GM21529 (cell line): Measurements from ENCODE around the gene ZBTB16.

Experiments
- ATAC-seq: cut with Tn5 transposase; IDR thresholded peaks from one replicate; pipeline ENCODE4 v1.9.1; 2021; ENCODE audit not compliant: unreplicated experiment

Gene ZBTB16

GRCh38 chr11:114228435-114229411 lies 169.2 kb downstream of the ZBTB16 start:
- ATAC-seq, result no peak

- no peak for ATAC-seq
Observed at GRCh38 chr11:114230031-114230704, 170.7 kb downstream of the ZBTB16 start.

GRCh38 chr11:114232400-114233059 lies 173.0 kb downstream of the ZBTB16 start:
- ATAC-seq, result no peak

GRCh38 chr11:114233755-114234154 lies 174.2 kb downstream of the ZBTB16 start:
- no peak for ATAC-seq

DNA sequence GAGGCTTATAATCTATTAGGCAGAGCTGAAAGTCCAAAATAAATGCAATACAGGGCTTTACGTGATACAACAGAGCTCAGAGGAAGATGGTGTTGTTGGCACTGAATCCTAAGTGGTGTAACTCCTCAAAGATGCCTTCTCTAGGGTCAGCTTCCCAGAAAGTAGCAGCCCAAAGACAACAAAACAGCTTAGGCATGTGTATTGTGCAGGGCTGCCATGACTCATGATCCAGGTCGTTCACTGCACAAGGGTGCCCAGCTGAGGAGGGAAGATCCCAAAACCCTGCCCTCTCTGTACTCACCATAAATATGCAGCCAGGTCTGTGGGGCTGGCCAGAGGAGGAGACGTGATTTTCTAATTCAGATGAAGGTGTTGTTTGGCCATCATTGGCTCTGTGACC lies 177.3 kb downstream of the ZBTB16 start:
- ATAC-seq, result no peak

- ATAC-seq, result no peak
Observed at GRCh38 chr11:114237321-114238280, 178.1 kb downstream of the ZBTB16 start.

GRCh38 chr11:114239753-114240161 lies 180.2 kb downstream of the ZBTB16 start:
- no peak for ATAC-seq

- no peak for ATAC-seq
Observed at GRCh38 chr11:114242032-114242431, 182.5 kb downstream of the ZBTB16 start.

GRCh38 chr11:114243461-114244372 lies 184.2 kb downstream of the ZBTB16 start:
- no peak for ATAC-seq

DNA sequence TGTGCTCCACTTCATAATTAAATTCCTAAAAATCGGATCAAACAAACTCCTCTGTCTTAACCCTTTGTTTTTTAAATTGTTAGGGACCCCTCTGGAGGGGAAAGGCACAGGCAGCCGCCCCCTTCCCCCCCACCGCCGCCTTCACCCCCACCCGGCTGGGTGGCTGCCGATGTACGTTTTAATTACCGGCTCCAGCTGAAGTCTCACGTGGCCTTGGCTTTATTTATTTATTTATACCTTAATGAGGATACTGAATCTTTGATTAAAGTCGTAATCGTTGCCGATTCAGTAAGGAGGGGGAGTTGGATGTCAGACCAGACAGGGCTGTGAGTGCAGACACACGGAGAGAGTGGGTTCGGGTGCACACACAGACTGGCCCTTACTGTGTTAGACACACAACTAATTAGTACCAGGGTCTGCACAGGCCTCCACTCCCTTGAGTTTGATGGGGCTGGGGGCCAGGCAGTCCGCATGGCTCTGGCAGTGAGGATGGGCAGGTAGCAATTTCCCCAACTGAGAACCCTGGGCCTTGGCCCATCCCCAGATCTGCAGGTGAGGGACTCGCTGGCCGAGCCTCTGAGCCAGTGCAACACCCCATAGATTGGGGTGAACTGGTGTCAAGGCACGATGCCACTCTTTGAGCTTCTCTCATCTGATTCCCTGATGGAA lies 185.3 kb downstream of the ZBTB16 start:
- no peak for ATAC-seq

GRCh38 chr11:114246321-114247069 lies 187.0 kb downstream of the ZBTB16 start:
- ATAC-seq, result no peak

GRCh38 chr11:114247070-114247789 lies 187.7 kb downstream of the ZBTB16 start:
- ATAC-seq, result no peak

DNA sequence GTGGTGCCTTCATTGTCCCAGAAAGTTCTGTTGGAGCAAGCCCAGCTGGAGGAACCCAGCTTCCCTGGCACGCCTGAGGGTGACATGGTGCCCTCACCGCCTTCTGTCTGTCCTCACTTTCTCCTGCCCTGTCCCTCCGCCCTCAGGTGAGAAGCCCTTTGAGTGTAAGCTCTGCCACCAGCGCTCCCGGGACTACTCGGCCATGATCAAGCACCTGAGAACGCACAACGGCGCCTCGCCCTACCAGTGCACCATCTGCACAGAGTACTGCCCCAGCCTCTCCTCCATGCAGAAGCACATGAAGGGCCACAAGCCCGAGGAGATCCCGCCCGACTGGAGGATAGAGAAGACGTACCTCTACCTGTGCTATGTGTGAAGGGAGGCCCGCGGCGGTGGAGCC lies 190.7 kb downstream of the ZBTB16 start:
- ATAC-seq, result no peak

GRCh38 chr11:114250993-114251814 lies 191.7 kb downstream of the ZBTB16 start:
- ATAC-seq, result no peak

DNA sequence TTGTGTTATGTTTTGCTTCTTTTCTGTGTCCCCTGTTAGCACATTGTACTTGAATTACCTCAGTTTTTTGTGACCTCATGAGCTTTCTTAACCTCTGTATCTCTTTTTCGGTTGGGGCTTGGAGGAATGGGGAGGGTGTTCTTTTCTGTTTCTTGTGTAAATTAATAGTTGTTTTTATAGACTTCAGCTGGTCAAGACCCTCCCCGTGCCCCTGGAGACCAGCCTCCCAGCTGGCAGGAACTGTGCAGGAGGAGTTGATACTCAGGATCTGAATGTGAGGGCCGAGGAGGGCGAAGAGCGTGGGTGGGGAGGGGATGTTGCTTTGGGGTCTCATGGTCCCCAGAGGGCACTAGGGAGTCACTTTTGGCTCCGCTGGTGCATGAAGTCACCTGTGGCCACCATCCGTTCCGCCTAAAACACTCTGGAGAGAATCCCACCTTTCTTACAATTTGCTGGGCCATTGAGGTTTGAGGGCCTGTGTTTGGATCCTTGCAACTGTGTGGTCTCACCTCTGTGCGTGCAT lies 192.4 kb downstream of the ZBTB16 start:
- ATAC-seq, result no peak

GRCh38 chr11:114252767-114253166 lies 193.3 kb downstream of the ZBTB16 start:
- no peak for ATAC-seq
